ENCODE data around the gene ZNF805.
"Not testable (repeated sequence)": the region's sequence is repeated elsewhere in the genome, so short reads cannot be mapped to it uniquely, and the experiment has no call there.

Gene ZNF805

DNA sequence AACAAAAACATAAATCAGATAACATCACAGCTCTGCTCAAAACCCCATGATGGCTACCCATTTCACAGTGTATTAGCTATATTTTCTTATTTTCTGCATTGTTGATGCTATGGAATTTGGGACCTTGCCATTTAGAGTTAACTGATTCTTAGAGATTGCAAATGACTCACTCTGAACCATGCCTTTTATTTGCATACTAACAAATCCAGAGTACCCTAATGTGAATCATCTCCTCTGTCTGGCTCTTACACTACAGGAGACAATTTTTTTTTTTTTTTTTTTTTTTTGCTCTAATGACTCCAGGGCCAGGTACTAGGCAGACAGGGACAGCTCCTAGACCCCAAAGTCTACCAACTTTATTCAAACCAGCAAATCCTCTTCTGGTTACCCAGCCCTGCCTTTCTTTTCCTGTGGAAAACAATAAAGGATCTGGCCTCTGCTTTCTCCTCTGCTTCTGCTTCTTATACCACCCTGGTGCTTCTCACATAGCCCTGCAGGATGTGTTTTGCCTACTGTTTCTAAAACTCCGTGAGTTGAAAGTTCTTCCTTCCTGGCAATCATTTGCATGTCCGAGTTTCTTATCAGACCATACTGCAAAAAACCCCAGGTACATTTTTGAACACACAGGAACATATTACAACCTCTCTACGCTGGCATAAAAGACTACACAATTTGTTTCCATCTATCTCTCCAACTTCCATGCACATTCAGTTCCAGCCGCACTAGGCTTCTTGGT is 29.3 kb downstream of the ZNF805 start:
- DNase-seq, result no peak

DNA sequence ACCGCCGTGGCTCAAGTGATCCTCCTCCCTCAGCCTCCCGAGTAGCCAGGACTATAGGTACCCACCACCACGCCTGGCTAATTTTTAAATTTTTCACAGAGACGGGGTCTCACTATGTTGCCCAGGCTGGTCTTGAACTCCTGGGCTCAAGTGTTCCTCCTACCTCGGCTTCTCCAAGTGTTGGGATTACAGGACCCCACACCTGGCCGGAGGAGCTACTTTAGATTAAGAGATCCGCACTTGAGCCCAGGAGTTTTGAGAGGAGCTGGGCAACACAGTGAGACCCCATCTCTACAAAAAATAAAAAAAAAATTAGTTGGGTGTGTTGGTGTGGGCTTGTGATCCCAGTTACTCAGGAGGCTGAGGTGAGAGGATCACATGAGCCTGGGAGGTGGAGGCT is 30.8 kb downstream of the ZNF805 start:
- DNase-seq, result no peak

- DNase-seq, result no peak
These were observed 32.6 kb downstream of the ZNF805 start for GRCh38 chr19:57273014-57273413.

GRCh38 chr19:57276430-57276829 is 36.0 kb downstream of the ZNF805 start:
- no peak for DNase-seq

- not testable (repeated sequence) for DNase-seq
These were observed 38.0 kb downstream of the ZNF805 start for GRCh38 chr19:57278481-57278880.

- DNase-seq, result peak; percentile 88
These were observed 39.2 kb downstream of the ZNF805 start for GRCh38 chr19:57279418-57280164.

GRCh38 chr19:57280165-57280961 is 39.9 kb downstream of the ZNF805 start, which contains the start of gene ZNF460:
ZNF460 (plus strand) TSS chr19:57280485; CDS start chr19:57280807, 322 bp downstream.
- peak; percentile 95 for DNase-seq

DNA sequence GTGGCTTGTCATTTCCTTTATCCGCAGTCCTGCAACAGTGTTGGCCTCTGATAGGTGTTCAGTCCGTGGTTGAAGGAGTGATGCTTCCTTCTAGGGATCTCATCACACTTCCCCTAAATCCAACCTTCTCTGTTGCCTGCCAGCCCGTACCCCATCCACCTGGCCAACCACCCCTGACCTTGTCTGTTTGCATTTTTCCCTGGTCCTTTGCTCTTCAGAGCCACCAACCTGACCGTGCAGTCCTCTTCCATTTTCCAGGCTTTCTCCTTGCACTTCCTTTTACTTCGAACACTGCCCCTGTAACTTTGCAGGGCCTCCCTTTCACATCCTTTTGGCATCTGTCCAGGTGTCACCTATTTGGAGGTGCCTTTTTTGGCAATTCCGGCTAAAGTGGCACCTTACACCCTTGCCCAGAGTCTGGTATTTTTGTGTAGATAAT is 40.5 kb downstream of the ZNF805 start:
- DNase-seq, result no peak

DNA sequence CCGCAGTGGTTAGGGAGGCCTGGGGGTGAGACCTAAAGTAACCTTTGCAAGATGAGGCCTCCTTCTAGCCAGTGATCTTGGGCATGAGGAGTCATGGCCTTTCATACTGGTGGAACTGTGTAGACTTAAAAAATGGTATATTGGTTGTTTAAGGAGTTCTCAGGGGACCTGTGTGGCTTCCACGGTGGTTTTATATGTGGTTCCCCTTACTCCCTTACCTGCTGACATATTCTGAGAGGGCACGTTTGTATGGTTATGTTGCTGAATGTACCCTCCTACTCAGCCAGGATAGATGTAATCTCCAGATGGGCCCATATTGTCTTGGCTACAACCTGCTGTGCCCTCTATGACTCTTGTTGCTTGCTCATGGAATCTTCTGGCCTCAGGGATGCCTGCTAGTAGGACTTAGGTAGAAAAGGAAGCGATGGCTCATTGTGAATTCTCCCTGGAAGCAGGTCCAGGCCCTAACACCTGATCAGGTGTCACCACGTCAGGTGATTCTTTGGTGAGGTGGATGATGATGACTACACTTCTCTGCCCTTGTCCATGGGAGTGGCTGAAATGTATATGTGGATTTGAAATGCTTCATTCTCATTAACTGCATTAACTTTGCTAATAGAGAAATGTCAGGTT is 41.7 kb downstream of the ZNF805 start:
- no peak for DNase-seq

GRCh38 chr19:57288373-57288772 is 47.9 kb downstream of the ZNF805 start:
- no peak for DNase-seq

GRCh38 chr19:57290970-57291369 is 50.5 kb downstream of the ZNF805 start:
- DNase-seq, result no peak

DNA sequence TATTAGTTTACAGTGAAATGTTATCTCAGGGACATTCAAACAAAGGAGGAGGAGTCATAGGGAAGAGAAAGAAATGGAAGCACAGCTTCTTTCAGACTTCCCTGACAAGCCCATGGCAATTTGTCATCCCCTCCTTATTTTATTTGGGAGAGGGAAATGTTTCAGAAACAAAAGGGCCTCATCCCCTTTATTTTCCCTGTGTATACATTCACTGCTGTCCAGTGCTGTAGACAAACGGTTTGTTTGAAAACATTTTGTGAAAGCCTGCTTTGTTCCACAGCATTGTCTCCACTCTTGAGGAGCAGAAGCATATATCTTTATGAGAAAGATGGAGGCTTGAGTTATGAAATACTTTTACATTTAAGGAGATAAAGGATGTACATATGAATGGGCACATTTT is 52.1 kb downstream of the ZNF805 start:
- no peak for DNase-seq

DNA sequence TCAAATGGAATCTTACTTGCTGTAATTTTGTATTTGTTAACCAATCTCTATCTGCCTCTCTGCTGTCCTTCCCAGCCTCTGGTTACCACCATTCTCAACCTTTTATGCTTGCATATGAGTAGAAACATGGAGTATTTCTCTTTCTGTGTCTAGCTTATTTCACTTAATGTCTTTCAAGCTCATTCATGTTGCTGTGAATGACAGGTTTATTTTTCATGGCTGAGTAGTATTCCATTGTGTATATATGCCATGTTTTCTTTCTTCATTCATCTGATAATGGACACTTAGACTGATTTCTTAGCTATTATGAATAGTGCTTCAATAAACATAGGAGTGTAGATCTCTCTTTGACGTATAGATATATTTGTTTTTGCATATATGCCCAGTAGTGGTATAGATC is 53.3 kb downstream of the ZNF805 start:
- DNase-seq, result no peak

DNA sequence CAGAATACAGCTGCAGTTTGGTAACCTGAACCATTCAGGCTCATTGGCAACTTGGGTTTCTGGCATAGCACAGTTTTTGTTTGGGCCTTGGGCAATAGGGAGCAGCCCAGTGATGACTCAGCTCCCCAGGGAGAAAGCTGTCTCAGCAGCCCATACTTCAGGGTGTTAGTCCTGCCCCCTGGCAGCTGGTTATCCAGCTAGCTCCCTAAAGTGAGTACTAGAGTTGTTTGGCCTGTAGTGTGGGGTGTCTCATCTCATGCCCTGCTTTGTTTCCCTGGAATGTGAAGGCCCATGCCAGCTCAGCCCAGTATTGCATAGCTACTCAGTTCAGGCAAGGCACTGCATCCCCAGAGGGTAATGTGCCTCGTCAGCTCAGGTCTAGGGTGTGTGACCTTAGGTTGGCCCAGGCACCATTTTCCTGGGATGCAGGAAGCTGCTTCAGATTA is 61.6 kb downstream of the ZNF805 start:
- DNase-seq, result no peak

GRCh38 chr19:57302727-57303401 is 62.4 kb downstream of the ZNF805 start:
- DNase-seq, result no peak
